ENCODE measurements around the gene TFB2M.

Gene TFB2M

GRCh38 chr1:246550402-246550801 is 15.7 kb downstream of the TFB2M start:
- no peak for DNase-seq

DNA sequence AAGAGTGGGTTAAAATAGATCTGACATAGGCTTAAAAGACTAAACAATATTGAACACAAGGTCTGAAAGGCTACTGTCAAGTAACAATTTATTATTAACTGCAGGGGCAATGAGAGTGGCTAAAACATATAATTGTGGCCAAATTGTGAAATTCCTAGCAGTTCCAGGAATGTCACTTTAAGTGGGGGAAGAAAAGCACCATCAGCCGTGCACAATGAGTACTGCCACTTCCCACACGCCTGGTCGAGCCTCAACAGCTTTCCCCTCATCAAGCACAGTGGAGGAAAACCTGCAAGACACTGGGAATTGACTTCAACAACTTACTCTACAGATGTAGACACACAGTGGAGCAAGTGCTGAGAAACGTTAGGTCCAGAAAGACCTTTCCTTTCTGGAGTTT is 16.4 kb downstream of the TFB2M start:
- no peak for DNase-seq

DNA sequence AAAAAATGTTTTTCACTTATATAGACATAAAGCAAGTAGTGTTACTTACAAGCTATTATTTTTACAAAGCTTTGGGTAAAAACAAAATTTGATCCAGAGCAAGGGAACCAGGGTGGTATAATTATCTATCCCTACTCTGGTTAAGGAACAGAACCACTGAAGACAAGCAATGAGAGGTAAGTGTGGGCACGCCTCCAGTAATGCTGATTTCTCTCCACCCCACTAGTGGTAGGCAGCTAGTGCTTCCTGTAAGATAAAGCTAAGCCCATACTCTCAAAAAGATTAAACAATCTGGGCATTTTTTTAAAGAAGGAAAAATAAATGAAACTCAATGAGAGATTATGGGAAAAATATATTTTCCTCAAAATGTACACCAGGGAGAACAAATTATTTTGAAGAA is 22.1 kb downstream of the TFB2M start:
- DNase-seq, result no peak

- no peak for DNase-seq
Observed at GRCh38 chr1:246540738-246541491, 25.1 kb downstream of the TFB2M start.

DNA sequence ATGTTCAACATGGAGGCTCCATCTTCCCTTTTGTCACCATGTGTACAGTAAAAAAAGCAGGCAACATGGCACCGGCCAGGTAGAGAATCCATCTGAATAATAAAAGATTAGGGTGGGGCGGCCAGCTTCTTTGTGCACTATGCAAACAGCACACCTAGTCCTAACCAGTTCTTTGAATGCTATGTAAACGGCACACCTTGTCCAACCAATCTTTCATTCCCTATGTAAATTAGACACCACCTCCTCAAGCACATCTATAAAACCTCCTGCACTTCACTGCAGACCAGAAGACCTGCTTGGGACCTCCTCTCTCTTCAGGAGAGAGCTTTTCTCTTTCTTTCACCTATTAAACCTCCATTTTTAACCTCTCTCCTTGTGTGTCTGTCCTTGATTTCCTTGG is 28.2 kb downstream of the TFB2M start:
- no peak for DNase-seq

DNA sequence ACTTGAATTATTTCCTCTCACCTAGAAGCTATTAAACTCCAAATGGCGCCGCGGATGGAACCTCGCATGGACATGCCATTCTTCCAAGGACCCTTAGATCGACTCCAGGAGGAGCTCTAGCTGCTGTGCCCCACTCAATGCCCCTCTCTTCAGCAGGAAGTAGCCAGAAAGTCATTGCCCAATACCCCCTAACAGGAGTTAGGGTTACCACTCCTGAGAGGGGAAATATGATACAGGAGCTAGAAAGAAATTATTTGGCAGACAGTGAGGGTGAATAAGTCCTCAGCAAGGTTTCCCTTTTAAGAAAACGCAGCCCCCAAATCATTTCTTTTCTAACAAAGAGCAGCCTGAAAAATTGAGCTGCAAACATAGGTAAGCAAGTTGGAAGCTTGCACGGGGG is 28.6 kb downstream of the TFB2M start:
- no peak for DNase-seq

DNA sequence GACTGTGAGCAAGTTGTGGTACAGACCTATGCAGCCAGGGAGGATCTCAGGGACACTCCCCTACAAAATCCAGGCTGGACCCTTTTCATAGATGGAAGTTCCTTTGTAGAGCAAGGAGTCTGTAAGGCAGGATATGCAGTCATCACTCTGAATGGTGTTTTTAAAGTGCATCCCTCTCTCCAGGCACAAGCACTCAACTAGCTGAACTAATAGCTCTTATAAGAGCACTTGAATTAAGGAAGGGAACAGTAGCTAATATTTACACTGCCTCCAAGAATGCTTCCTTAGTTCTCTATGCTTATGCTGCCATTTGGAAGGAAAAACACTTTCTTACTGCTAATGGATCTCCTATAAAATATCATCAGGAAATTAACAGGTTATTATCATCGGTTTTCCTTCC is 31.9 kb downstream of the TFB2M start:
- DNase-seq, result no peak

DNA sequence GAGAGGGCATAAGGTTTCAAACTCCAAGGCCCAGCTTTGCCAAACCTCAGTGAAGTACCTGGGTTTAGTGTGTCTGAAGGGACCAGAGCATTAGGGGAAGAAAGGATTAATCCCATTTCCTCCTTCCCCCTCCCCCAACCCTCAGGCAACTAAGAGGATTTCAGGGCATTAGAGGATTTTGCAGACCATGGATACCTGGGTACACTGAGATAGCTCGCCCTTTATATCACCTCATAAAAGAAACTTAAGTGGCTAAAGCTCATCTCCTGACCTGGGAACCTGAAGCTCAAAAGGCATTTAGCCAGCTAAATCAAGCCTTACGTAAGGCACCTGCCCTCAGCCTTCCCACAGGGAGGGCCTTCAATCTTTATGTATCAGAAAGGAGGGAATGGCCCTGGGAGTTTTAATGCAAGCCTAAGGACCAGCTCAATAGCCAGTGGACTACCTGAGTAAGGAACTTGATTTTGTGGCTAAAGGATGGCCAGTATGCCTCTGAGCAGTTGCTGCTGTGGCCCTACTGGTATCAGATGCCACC is 32.6 kb downstream of the TFB2M start:
- DNase-seq, result no peak

GRCh38 chr1:246532519-246532918 is 33.5 kb downstream of the TFB2M start:
- DNase-seq, result no peak

- no peak for DNase-seq
Observed at GRCh38 chr1:246530482-246530881, 35.6 kb downstream of the TFB2M start.

DNA sequence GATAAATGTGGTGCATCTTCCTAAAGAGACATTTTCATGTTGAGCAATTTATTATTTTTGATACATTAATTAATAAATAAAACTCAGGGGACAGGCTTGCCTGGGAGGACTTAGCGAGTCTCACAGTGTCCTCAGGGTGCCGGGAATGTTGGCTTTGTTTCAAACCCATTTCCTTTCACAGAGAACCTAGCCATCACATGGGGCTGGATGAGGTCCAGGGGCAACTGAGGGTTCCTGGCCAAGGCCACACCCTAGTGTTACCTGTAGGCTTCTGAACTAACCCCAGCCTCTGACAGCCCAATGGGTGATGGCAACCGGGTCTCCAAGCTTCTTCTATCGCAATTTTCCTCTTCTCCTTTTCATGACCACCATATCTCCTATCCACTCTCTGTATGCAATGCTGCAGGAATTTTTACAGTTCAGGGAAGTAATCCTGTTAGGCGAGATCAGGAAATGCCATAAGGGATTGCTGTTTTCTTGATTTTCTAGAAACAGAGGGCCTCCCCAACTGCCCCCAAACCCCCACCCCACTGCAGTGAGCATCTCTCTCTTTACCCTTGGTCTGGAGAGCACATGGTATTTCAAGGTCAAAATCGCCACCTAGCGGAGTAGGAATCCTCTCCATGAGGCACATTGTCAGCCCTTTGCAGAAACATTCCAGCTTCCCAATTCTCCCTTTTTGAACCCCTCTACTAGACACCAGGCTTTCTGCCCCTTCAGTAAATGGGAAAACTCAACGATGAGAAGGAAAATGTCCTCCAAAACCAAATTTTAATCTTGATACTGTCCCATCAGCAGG is 36.9 kb downstream of the TFB2M start:
- DNase-seq, result no peak

- no peak for DNase-seq
Observed at GRCh38 chr1:246527402-246528088, 38.5 kb downstream of the TFB2M start.

GRCh38 chr1:246526915-246527314 is 39.1 kb downstream of the TFB2M start:
- no peak for DNase-seq

GRCh38 chr1:246526380-246526779 is 39.7 kb downstream of the TFB2M start:
- no peak for DNase-seq

GRCh38 chr1:246519514-246519913 is 46.5 kb downstream of the TFB2M start:
- DNase-seq, result no peak

- DNase-seq, result no peak
Observed at GRCh38 chr1:246518456-246519205, 47.4 kb downstream of the TFB2M start.

DNA sequence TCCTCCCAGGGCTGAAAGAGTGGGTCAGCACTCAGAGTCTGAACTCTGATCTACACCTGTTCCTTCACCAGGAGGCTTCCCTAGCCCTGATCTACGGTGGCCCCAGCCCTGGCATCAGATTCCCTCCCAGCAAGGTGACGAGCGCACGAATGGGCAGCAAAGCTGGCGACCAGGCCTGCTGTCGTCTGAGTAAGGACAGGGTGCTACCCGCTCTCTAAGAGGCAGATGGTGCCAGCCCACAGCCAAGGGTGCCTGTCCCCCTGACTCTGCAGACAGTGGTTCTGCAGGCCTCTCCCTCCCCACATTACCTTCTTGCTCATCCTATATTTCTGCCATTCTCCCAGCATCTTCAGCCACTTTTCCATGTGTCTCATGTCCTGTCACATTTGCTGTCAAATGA is 48.7 kb downstream of the TFB2M start:
- DNase-seq, result no peak

DNA sequence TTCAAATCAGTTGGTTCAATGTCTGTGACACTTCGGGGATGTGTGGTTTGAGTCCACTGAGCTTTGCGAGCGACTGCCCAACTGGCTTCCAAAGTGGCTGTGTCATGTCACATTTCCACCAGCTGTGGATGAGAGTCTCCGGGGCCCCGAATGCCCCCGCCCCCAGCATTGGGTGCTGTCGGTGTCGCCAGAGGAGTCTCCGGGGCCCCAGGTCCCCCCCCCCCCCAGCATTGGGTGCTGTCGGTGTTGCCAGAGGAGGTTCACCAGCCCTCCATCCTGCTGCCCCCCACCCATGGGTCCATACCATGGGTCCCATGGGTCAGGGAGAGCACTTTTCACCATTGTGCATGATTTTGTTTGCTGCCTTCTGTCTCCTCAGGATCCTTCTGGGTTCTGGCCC is 49.9 kb downstream of the TFB2M start:
- no peak for DNase-seq

DNA sequence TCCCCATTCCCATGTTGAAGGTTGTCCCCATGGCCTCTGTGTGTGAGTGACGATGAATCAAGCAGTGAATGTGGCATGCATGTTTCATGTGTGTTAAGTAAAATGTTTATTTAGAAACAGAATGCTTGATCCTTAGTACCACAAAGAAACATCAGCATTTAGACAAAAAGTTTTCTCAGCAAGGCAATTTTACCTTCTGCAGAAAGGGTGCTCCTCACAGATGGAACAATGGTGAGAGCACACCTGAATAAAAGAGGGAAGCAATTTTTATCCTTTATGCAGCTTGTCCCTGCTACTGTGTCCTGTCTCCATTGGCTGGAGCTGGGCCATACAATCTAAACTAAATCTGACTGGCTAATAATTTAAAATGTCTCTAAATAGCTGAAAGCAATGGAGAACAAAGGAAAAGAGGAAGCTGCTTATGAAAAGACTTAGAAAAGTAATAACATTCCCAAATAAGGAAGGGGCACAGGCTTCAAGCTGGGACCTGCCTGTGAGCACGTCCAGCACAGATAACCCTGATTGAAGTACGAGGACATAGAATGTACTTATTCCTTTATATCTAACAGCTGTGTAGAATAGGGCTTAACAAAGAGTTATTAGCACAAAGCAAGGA is 50.6 kb downstream of the TFB2M start:
- DNase-seq, result no peak

DNA sequence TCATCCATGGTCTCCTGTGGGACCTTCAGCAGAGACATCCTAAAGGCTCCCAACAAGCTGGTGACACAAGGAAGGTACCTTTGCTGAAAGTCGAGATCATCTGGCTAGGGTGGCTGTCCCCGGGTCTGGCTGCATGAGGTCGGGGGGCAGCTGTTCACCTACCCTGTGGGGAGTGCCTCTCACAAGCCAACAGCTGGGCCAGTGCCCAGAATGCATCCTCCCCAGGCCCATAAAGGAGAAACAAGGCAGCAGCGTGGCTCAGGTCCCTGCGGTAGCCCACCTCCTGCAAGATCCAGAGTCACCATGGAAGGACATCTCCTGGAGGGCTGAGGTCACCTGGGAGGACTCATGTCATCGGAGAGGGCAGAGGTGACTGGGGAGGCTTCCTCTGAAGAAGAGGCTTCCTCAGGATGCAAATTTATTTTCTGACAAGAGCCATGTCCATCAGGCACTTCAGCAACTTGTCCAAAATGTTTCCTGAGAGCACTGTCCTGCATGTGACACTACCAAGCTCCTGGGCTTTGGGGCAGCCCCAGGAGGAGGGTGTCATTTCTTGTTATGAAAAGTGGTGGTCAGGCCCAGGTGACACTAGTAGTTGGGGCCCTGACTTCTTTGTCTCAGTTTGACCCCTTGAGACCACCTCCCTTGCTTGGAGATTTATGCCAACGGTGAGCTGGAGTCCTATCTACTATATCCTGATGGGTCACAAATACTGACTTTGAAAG is 52.3 kb downstream of the TFB2M start:
- no peak for DNase-seq

DNA sequence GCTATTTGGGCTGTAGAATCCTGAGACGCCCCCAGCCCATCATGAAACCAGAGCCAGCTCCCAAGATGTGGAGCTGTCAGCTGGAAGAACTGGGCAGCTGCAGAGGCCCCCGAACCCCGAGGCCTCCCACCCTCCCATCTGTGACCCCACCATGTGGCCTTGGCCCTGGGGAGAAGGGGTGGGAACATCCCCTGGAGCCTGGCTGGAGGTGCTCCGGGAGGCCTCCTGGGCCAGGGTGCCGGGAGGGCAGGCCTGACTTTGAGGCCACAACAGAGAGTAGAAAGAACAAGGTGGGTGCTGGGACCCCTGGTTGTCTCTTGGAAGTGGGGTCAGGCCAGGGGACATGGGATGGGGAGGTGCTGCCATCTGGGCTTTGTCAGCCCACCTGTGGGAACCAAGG is 53.0 kb downstream of the TFB2M start:
- DNase-seq, result no peak

- no peak for DNase-seq
Observed at GRCh38 chr1:246512635-246513034, 53.4 kb downstream of the TFB2M start.

All from NCI-H446 (cell line).